T-helper 17 cell (primary cell): ENCODE data around the gene SENP5. TPM values are rescaled to one million over a fixed set of nuclear protein-coding genes. Genes with fewer than 3 reads are reported as not detected.
"Not testable (repeated sequence)": the region's sequence is repeated elsewhere in the genome, so short reads cannot be mapped to it uniquely, and the experiment has no call there.

ENCODE experiments used
- ATAC-seq: fragments of 150-1000 bp; cut with Tn5 transposase; 2 replicates; pipeline ENCODE4 v1.10.0; 2021; ENCODE audit warnings: mild to moderate bottlenecking, moderate library complexity
- DNase-seq, 3 donors: peaks; one replicate each; pipeline versions ENCODE4 v3.0.0 to v3.0.0-alpha.2; 2020 to 2021
- H3K9me3 ChIP-seq: one replicate; pipeline ENCODE4 v1.7.0; 2013; ENCODE audit warnings: low read length, mild to moderate bottlenecking; ENCODE audit not compliant: control insufficient read depth, poor library complexity, severe bottlenecking
- H3K27ac Mint-ChIP-seq: one replicate; pipeline ENCODE4 v1.8.0; 2022; ENCODE audit warnings: mild to moderate bottlenecking, moderate library complexity, mixed read lengths
- H3K27me3 Mint-ChIP-seq: one replicate; pipeline ENCODE4 v1.8.0; 2022; ENCODE audit warnings: mixed read lengths
- H3K36me3 Mint-ChIP-seq: one replicate; pipeline ENCODE4 v1.8.0; 2022; ENCODE audit warnings: low read depth, mixed read lengths
- H3K4me1 Mint-ChIP-seq: one replicate; pipeline ENCODE4 v1.8.0; 2022; ENCODE audit warnings: mild to moderate bottlenecking, mixed read lengths
- H3K4me3 Mint-ChIP-seq: one replicate; pipeline ENCODE4 v1.8.0; 2022; ENCODE audit warnings: mild to moderate bottlenecking, moderate library complexity, mixed read lengths
- total RNA-seq, 4 donors: library from RNA in 2 of 4; stranded (reverse) in 2 of 4; gene quantifications; one replicate each; pipeline ENCODE4 v1.2.3 and lab custom pipeline; 2022 to 2026

SENP5 gene
- total RNA-seq, 2 donors from 2014 or later: 59.3 to 65.5 TPM

DNA sequence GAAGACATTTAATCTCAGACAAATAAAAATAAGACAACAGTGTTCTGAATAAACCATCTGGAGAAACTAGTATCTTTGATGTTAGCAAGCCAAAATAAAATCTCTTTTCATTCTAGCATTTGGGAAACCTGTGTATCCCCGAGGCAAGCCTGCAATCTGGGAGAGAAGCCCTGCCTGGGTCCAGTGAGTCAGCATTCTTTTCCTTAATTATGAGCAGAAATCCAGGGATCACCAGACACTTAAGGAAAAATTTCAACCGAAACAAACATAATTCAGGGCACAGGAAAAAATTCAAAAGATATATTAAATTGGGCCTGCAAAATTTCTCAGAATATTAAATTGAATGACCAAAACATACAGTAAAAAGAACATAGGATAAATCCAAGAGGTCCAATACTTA, 70.4 kb downstream of the SENP5 start:
- Mint-ChIP-seq H3K4me3 (no peak overlapping the region), H3K27ac (peak overlapping the region; percentile 39), H3K36me3 (peaks cover 7% of the 10 kb centered on the region), H3K27me3 (no peaks in the 10 kb centered on the region), H3K4me1 (peaks cover 22% of the 10 kb centered on the region)
- ATAC-seq (no peak), DNase-seq (no peak)
- H3K9me3 ChIP-seq: no peaks in the 10 kb centered on the region

- Mint-ChIP-seq H3K36me3 (peaks cover 7% of the 10 kb centered on the region), H3K27ac (no peak overlapping the region)
Measured at GRCh38 chr3:196938576-196938975, 70.9 kb downstream of the SENP5 start.

GRCh38 chr3:196941729-196942225, 74.1 kb downstream of the SENP5 start:
- Mint-ChIP-seq H3K4me1 (peaks cover 35% of the 10 kb centered on the region), H3K4me3 (peak overlapping the region; percentile 99), H3K36me3 (peaks cover 7% of the 10 kb centered on the region), H3K27ac (peak overlapping the region; percentile 100), H3K27me3 (no peaks in the 10 kb centered on the region)
- peak; percentile 57 for ATAC-seq
- peak; percentile 40 to 45 (median 42) for DNase-seq
- no peaks in the 10 kb centered on the region for H3K9me3 ChIP-seq

More at GRCh38 chr3:196938576-196938975, 70.9 kb downstream of the SENP5 start:
- no peaks in the 10 kb centered on the region for H3K27me3 Mint-ChIP-seq
- ATAC-seq (no peak), DNase-seq (no peak)
- peaks cover 26% of the 10 kb centered on the region for H3K4me1 Mint-ChIP-seq
- no peak overlapping the region for H3K4me3 Mint-ChIP-seq
- H3K9me3 ChIP-seq: no peaks in the 10 kb centered on the region

- peak; percentile 94 for ATAC-seq
- peak within 1 kb of the TSS; percentile 99 for H3K4me3 Mint-ChIP-seq
- H3K9me3 ChIP-seq: no peaks in the 10 kb centered on the region
- peak; percentile 98 to 100 (median 98) for DNase-seq
- peaks cover 7% of the 10 kb centered on the region for H3K36me3 Mint-ChIP-seq
- H3K27me3 Mint-ChIP-seq: no peaks in the 10 kb centered on the region
- peak within 1 kb of the TSS; percentile 100 for H3K27ac Mint-ChIP-seq
- peaks cover 35% of the 10 kb centered on the region for H3K4me1 Mint-ChIP-seq
Measured at GRCh38 chr3:196942226-196942914, 74.7 kb downstream of the SENP5 start, which contains the start of gene NCBP2. Gene NCBP2 (minus strand): TSS chr3:196942528. CDS start chr3:196942503, 25 bp downstream.

DNA sequence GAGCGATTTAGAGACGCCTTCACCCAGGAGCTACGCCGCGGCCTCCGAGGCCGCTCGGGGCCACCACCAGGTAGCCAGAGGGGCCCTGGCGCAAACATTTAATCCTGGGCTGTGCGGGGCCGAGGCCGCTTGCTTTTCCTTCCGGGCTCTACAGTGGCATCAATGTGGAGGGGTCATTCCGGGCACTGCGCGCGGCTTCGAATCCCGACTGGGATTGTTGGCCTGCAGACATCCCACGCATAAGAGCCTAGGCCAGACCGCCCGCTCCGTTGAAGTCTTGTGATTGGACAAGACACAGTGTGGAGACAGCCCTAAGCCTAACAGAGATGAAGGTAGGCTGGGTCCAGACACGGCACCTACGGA, 75.2 kb downstream of the SENP5 start:
- DNase-seq (peak in 1 of 3 donors; percentile 13), ATAC-seq (no peak)
- Mint-ChIP-seq H3K36me3 (peaks cover 7% of the 10 kb centered on the region), H3K27me3 (no peaks in the 10 kb centered on the region), H3K4me3 (peak overlapping the region; percentile 99), H3K4me1 (peaks cover 35% of the 10 kb centered on the region), H3K27ac (peak overlapping the region; percentile 100)
- no peaks in the 10 kb centered on the region for H3K9me3 ChIP-seq

DNA sequence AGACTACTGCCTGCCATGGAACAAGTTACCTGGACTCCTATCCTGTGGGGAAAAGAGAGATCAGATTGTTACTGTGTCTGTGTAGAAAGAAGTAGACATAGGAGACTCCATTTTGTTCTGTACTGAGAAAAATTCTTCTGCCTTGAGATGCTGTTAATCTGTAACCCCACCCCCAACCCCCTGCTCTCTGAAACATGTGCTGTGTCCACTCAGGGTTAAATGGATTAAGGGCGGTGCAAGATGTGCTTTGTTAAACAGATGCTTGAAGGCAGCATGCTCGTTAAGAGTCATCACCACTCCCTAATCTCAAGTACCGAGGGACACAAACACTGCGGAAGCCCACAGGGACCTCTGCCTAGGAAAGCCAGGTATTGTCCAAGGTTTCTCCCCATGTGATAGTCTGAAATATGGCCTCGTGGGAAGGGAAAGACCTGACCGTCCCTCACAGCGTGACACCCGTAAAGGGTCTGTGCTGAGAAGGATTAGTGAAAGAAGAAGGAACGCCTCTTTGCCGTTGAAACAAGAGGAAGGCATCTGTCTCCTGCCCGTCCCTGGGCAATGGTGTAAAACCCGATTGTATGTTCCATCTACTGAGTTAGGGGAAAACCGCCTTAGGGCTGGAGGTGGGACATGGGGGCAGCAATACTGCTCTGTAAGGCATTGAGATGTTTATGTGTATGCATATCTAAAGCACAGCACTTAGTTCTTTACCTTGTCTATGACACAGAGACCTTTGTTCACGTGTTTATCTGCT, 76.5 kb downstream of the SENP5 start:
- not testable (repeated sequence) for ATAC-seq, H3K9me3 ChIP-seq, H3K27me3 Mint-ChIP-seq, DNase-seq, H3K36me3 Mint-ChIP-seq
- Mint-ChIP-seq H3K4me1 (peaks cover 35% of the 10 kb centered on the region), H3K27ac (peak overlapping the region; percentile 100), H3K4me3 (peak overlapping the region; percentile 99)

DNA sequence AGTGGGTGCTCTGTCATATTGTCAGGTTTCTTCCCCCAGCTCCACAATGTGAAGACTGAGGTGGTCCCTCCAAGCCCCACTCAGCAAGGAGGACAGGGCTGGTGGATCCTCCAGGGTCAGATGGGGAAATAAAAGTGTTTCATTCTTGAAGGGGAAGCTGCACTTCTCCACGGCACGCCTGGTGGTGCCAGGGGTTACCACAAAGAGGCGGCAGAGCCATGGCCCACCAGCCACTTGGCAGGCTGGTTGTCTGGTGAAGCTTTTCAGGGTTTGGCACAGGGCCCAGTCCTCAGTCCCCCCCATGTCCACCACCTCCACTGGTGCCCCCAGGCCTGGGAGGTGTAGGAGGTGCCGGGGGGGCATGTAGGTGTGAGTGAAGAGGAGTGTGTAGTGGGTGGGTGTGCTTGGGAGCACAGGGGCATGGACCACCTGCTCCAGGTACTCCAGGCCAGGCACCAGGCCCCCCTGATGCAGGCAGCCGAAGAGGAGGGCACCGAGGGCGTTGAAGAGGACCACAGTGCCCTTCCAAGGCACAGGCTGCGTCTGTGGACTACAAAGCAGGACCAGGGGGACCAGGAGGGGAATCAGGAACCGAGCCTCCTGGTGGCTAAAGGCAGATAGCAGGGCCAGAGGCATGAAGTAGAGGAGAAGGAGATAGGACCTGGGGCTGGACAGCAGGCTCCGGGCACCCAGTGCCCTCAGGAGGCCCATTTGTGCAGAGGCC, 79.6 kb downstream of the SENP5 start:
- H3K9me3 ChIP-seq: no peaks in the 10 kb centered on the region
- Mint-ChIP-seq H3K4me1 (peaks cover 20% of the 10 kb centered on the region), H3K27ac (no peak overlapping the region), H3K27me3 (no peaks in the 10 kb centered on the region), H3K36me3 (peaks cover 2% of the 10 kb centered on the region), H3K4me3 (no peak overlapping the region)
- DNase-seq (no peak), ATAC-seq (no peak)

DNA sequence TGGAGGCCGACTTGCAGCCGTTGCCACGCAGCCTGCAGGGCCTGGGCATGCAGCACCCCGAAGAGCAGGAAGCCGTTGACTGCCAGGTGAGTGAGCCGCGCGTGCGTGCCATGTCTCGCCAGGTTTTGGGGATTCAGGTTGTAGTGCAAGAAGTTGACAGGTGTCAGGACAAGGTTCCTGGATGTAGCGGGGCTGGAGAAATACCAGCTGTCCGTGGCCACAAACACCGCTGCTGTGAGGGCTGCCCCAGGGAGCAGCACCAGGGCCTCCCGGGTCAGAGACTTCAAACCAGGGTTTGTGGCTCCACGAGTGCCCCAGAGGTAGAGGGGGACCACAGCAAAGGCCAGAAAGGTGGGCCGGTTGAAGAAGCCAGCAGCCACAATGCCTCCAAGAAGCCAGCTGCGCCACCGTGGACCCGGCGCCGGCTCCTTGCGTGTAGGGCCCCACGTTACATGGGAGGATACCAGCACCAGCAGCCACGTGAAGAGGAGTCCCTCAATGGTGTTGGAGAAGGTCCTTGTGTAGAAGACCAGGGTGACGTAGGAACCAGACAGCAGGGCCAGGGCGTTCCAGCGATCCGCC, 80.2 kb downstream of the SENP5 start:
- Mint-ChIP-seq H3K36me3 (no peaks in the 10 kb centered on the region), H3K27me3 (no peaks in the 10 kb centered on the region), H3K4me3 (no peak overlapping the region), H3K27ac (no peak overlapping the region), H3K4me1 (peaks cover 17% of the 10 kb centered on the region)
- DNase-seq (no peak), ATAC-seq (no peak)
- H3K9me3 ChIP-seq: no peaks in the 10 kb centered on the region

GRCh38 chr3:196948442-196949284, 80.9 kb downstream of the SENP5 start:
- ATAC-seq: no peak

DNA sequence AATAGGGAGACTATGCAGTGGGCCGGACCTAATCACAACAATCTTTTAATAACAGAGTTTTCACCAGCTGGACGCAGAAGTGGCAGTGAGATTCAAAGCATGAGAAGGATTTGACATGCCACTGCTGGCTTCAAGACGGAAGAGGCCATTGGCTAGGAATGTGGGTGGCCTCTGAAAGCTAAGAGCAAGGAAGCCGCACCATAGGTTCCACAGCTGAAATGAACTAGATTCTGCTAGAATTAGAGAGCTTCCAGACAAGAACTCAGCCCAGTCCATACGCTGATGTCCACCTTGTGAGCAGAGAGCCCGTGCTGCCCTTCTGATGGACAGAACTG, 81.5 kb downstream of the SENP5 start:
- no peaks in the 10 kb centered on the region for H3K36me3 Mint-ChIP-seq
- H3K9me3 ChIP-seq: no peaks in the 10 kb centered on the region

More at GRCh38 chr3:196948442-196949284, 80.9 kb downstream of the SENP5 start:
- no peaks in the 10 kb centered on the region for H3K27me3 Mint-ChIP-seq
- H3K27ac Mint-ChIP-seq: no peak overlapping the region
- H3K4me1 Mint-ChIP-seq: peaks cover 10% of the 10 kb centered on the region
- no peaks in the 10 kb centered on the region for H3K36me3 Mint-ChIP-seq
- no peak for DNase-seq
- H3K9me3 ChIP-seq: no peaks in the 10 kb centered on the region
- no peak overlapping the region for H3K4me3 Mint-ChIP-seq

DNA sequence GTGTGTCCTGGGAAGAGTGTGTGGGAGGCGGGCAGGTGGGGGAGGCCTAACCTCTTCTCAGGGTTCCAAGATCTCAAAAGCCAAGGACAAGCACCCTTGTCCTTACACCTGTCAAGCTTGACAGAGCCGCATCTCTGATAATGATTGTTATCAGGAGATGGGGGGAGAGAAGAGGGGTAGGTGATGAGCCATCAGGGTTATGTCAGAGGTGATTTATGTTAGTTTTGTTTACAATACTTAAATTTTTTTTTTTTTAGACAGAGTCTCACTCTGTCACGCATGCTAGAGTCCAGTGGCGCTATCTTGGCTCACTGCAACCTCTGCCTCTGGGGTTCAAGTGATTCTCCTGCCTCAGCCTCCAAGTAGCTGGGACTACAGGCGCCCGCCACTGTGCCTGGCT, 82.0 kb downstream of the SENP5 start:
- peaks cover 4% of the 10 kb centered on the region for H3K4me1 Mint-ChIP-seq
- H3K36me3 Mint-ChIP-seq: no peaks in the 10 kb centered on the region
- no peak for ATAC-seq
- no peak overlapping the region for H3K4me3 Mint-ChIP-seq
- H3K9me3 ChIP-seq: no peaks in the 10 kb centered on the region
- no peak overlapping the region for H3K27ac Mint-ChIP-seq
- H3K27me3 Mint-ChIP-seq: no peaks in the 10 kb centered on the region
- no peak for DNase-seq

More for the DNA sequence above, 81.5 kb downstream of the SENP5 start:
- H3K27me3 Mint-ChIP-seq: no peaks in the 10 kb centered on the region
- DNase-seq: no peak
- H3K4me3 Mint-ChIP-seq: no peak overlapping the region
- H3K27ac Mint-ChIP-seq: no peak overlapping the region
- ATAC-seq: no peak
- peaks cover 6% of the 10 kb centered on the region for H3K4me1 Mint-ChIP-seq

GRCh38 chr3:196951371-196951770, 83.7 kb downstream of the SENP5 start:
- H3K4me3 Mint-ChIP-seq: no peak overlapping the region
- H3K27ac Mint-ChIP-seq: no peak overlapping the region
- DNase-seq (no peak), ATAC-seq (no peak)
- no peaks in the 10 kb centered on the region for H3K27me3 Mint-ChIP-seq
- no peaks in the 10 kb centered on the region for H3K9me3 ChIP-seq
- H3K36me3 Mint-ChIP-seq: no peaks in the 10 kb centered on the region
- peaks cover 2% of the 10 kb centered on the region for H3K4me1 Mint-ChIP-seq
